Tibial nerve (tissue), 4 donors: Measurements from ENCODE around the gene NQO2. TPM values are rescaled to one million over a fixed set of nuclear protein-coding genes. Genes with fewer than 3 reads are reported as not detected.
A peak's percentile ranks its signal among the peaks of the same experiment; 100 is the strongest.

Source experiments
- DNase-seq, 2 donors: peaks; one replicate each; pipeline ENCODE4 v3.0.0-alpha.2; 2019; ENCODE audit warnings: low spot score in 2 of 2
- H3K27ac ChIP-seq, 4 donors: fragments of 200-600 bp; sonication (generic) in 3 of 4; one replicate each; pipeline ENCODE4 v1.5.1; 2017 to 2019; ENCODE audit warnings: mild to moderate bottlenecking in 1 of 4
- H3K27me3 ChIP-seq, 2 donors: fragments of 200-600 bp; sonication (generic) in 1 of 2; one replicate each; pipeline versions ENCODE4 v1.5.1 to v1.6.0; 2017 to 2019
- H3K36me3 ChIP-seq, 3 donors: fragments of 200-600 bp; sonication (generic); one replicate each; pipeline ENCODE4 v1.5.1; 2018 to 2019
- H3K4me1 ChIP-seq, 4 donors: fragments of 200-600 bp; sonication (generic) in 3 of 4; one replicate each; pipeline ENCODE4 v1.5.1; 2017 to 2019
- H3K4me3 ChIP-seq, 4 donors: fragments of 200-600 bp; sonication (generic) in 3 of 4; one replicate each; pipeline ENCODE4 v1.5.1; 2017 to 2019; ENCODE audit warnings: mild to moderate bottlenecking in 1 of 4, moderate library complexity in 1 of 4
- H3K9me3 ChIP-seq, 4 donors: fragments of 200-600 bp; sonication (generic) in 3 of 4; one replicate each; pipeline ENCODE4 v1.5.1; 2017 to 2019
- CTCF ChIP-seq, 5 experiments: fragments of 200-600 bp in 3 of 5; fragments of 450-650 bp in 2 of 5; sonication (generic) in 3 of 5; IDR thresholded peaks; one replicate each; pipeline ENCODE4 v1.5.1; 2016 to 2019; ENCODE audit warnings: antibody characterized with exemption in 5 of 5, mild to moderate bottlenecking in 3 of 5, moderate library complexity in 2 of 5
- EP300 ChIP-seq, 2 donors: sonication (generic); formaldehyde crosslinking; IDR thresholded peaks; one replicate each; pipeline ENCODE4 v1.6.1; 2017; ENCODE audit warnings: antibody characterized with exemption in 2 of 2, mild to moderate bottlenecking in 1 of 2
- POLR2A ChIP-seq, 2 donors: fragments of 450-650 bp; IDR thresholded peaks; one replicate each; pipeline ENCODE4 v1.6.1; 2017; ENCODE audit warnings: antibody characterized with exemption in 2 of 2, mild to moderate bottlenecking in 2 of 2, moderate library complexity in 2 of 2
- WGBS, 2 donors: methylation state at CpG; one replicate each; pipeline ENCODE4 v1.1.5; 2018; 5-methylcytosine and 5-hydroxymethylcytosine counted together
- total RNA-seq, 4 donors: library from RNA; depleted of rRNA; stranded (reverse); fragments of >200 nt; gene quantifications; one replicate each; pipeline ENCODE4 v1.1.0, GENCODE V29; 2016

The NQO2 gene
- total RNA-seq, 4 donors from 2014 or later, result 18.8 to 33.6 (median 25.8) TPM

GRCh38 chr6:2953098-2953497 is 46.6 kb upstream of the NQO2 start:
- no peak overlapping the region for H3K4me3 ChIP-seq
- H3K4me1 ChIP-seq, result peaks cover 0 to 32% (median 11%) of the 10 kb centered on the region in 4 donors
- H3K36me3 ChIP-seq, result peaks cover 0 to 51% (median 0%) of the 10 kb centered on the region in 3 donors
- WGBS, 2 donors, result 90 to 92% methylated on average over 12 of the region's 12 CpGs
- TF ChIP-seq EP300 (IDR thresholded peaks at IDR 0.05) (no peak), CTCF (IDR thresholded peaks at IDR 0.05) (no peak), POLR2A (IDR thresholded peaks at IDR 0.05) (no peak)
- H3K9me3 ChIP-seq, result no peaks in the 10 kb centered on the region
- DNase-seq, result no peak
- no peaks in the 10 kb centered on the region for H3K27me3 ChIP-seq
- H3K27ac ChIP-seq, result peak overlapping the region; percentile 39 to 78 (median 60)

GRCh38 chr6:2956930-2957685 is 42.6 kb upstream of the NQO2 start:
- Histone ChIP-seq H3K27ac (peak overlapping the region in 3 of 4 donors; percentile 35 to 75 (median 66)), H3K27me3 (no peaks in the 10 kb centered on the region), H3K36me3 (peaks cover 0 to 41% (median 0%) of the 10 kb centered on the region in 3 donors), H3K4me3 (no peak overlapping the region), H3K9me3 (no peaks in the 10 kb centered on the region), H3K4me1 (peaks cover 0 to 67% (median 27%) of the 10 kb centered on the region in 4 donors)
- TF ChIP-seq CTCF (IDR thresholded peaks at IDR 0.05) (no peak), EP300 (IDR thresholded peaks at IDR 0.05) (no peak), POLR2A (IDR thresholded peaks at IDR 0.05) (no peak)
- DNase-seq, result no peak
- 53 to 58% methylated on average over 5 of the region's 5 CpGs for WGBS, 2 donors

- no peaks in the 10 kb centered on the region for H3K9me3 ChIP-seq
- no peak for DNase-seq
- peak overlapping the region in 2 of 4 donors; percentile 66 to 75 for H3K27ac ChIP-seq
- no peaks in the 10 kb centered on the region for H3K27me3 ChIP-seq
- peaks cover 0 to 66% (median 29%) of the 10 kb centered on the region in 4 donors for H3K4me1 ChIP-seq
- peaks cover 0 to 41% (median 0%) of the 10 kb centered on the region in 3 donors for H3K36me3 ChIP-seq
- H3K4me3 ChIP-seq, result no peak overlapping the region
- 78 to 80% methylated on average over 11 of the region's 11 CpGs for WGBS, 2 donors
- TF ChIP-seq EP300 (IDR thresholded peaks at IDR 0.05) (no peak), CTCF (IDR thresholded peaks at IDR 0.05) (no peak), POLR2A (IDR thresholded peaks at IDR 0.05) (no peak)
These were observed 41.9 kb upstream of the NQO2 start for GRCh38 chr6:2957696-2958330.

GRCh38 chr6:2958331-2958711 is 41.4 kb upstream of the NQO2 start:
- no peak for DNase-seq
- H3K27me3 ChIP-seq, result no peaks in the 10 kb centered on the region
- no peak overlapping the region for H3K4me3 ChIP-seq
- TF ChIP-seq POLR2A (IDR thresholded peaks at IDR 0.05) (no peak), CTCF (IDR thresholded peaks at IDR 0.05) (no peak), EP300 (IDR thresholded peaks at IDR 0.05) (no peak)
- 83 to 89% methylated on average over 17 to 18 of the region's 18 CpGs for WGBS, 2 donors
- peak overlapping the region in 2 of 4 donors; percentile 66 to 75 for H3K27ac ChIP-seq
- H3K4me1 ChIP-seq, result peaks cover 0 to 67% (median 32%) of the 10 kb centered on the region in 4 donors
- H3K36me3 ChIP-seq, result peaks cover 0 to 41% (median 0%) of the 10 kb centered on the region in 3 donors
- H3K9me3 ChIP-seq, result no peaks in the 10 kb centered on the region

GRCh38 chr6:2958776-2959175 is 40.9 kb upstream of the NQO2 start:
- Histone ChIP-seq H3K27ac (peak overlapping the region in 2 of 4 donors; percentile 66 to 75), H3K4me1 (peaks cover 0 to 72% (median 32%) of the 10 kb centered on the region in 4 donors), H3K36me3 (peaks cover 0 to 41% (median 0%) of the 10 kb centered on the region in 3 donors), H3K27me3 (no peaks in the 10 kb centered on the region), H3K9me3 (no peaks in the 10 kb centered on the region), H3K4me3 (no peak overlapping the region)
- 65 to 66% methylated on average over 9 of the region's 9 CpGs for WGBS, 2 donors
- DNase-seq, result no peak
- no peak for TF ChIP-seq CTCF (IDR thresholded peaks at IDR 0.05)
- TF ChIP-seq POLR2A (IDR thresholded peaks at IDR 0.05), result no peak
- TF ChIP-seq EP300 (IDR thresholded peaks at IDR 0.05), result no peak
